PC-3 (cell line): ENCODE measurements around the gene AFF1. TPM values are rescaled to one million over a fixed set of nuclear protein-coding genes. Genes with fewer than 3 reads are reported as not detected.
"Not testable (repeated sequence)": the region's sequence is repeated elsewhere in the genome, so short reads cannot be mapped to it uniquely, and the experiment has no call there.

Experiments used
- ATAC-seq: fragments of 200-7000 bp; cut with Tn5 transposase; 2 replicates; pipeline ENCODE4 v1.9.1; 2020; ENCODE audit warnings: mild to moderate bottlenecking, moderate library complexity
- BruUV-seq: library from RNA; stranded (reverse); fragments of 400-500 nt; replicated peaks from 2 replicates; lab custom pipeline; 2021; lab: Mats Ljungman, UMichigan
- CTCF ChIA-PET: fragments of 300-600 bp; sonication (Branson Sonifier 250); formaldehyde crosslinking; loops from one replicate; lab custom pipeline; 2022; ENCODE audit warnings: antibody characterized with exemption; lab: Charles Lee
- POLR2A ChIA-PET: fragments of 300-600 bp; sonication (Branson Sonifier 250); formaldehyde crosslinking; loops from one replicate; lab custom pipeline; 2022; ENCODE audit warnings: antibody characterized with exemption; ENCODE audit not compliant: unreplicated experiment; lab: Charles Lee
- DNase-seq: peaks from one replicate; pipeline ENCODE4 v3.0.0-alpha.2; 2015
- H2AFZ ChIP-seq: fragments of 300-600 bp; sonication (generic); 2 replicates; pipeline ENCODE4 v1.6.0; 2016; ENCODE audit warnings: antibody characterized with exemption, low read length
- H3F3A ChIP-seq: fragments of 300-600 bp; sonication (generic); one replicate; pipeline ENCODE4 v1.6.0; 2017; ENCODE audit warnings: antibody characterized with exemption, low read length, control low read depth, mild to moderate bottlenecking; ENCODE audit not compliant: unreplicated experiment
- H3K27ac ChIP-seq: fragments of 300-600 bp; sonication (generic); 2 replicates; pipeline ENCODE4 v1.5.1; 2016; ENCODE audit warnings: mild to moderate bottlenecking, low read length
- H3K27me3 ChIP-seq: fragments of 300-600 bp; sonication (generic); 2 replicates; pipeline ENCODE4 v1.6.1; 2016; ENCODE audit warnings: low read length, mixed read lengths
- H3K36me3 ChIP-seq: fragments of 300-600 bp; sonication (generic); 2 replicates; pipeline ENCODE4 v1.6.1; 2016; ENCODE audit warnings: low read depth, mixed run types, low read length, mixed read lengths
- H3K4me1 ChIP-seq: fragments of 300-600 bp; sonication (generic); 2 replicates; pipeline ENCODE4 v1.5.1; 2016; ENCODE audit warnings: low read length; ENCODE audit not compliant: insufficient read depth
- H3K4me2 ChIP-seq: fragments of 300-600 bp; sonication (generic); 2 replicates; pipeline ENCODE4 v1.6.0; 2016; ENCODE audit warnings: low read length
- H3K4me3 ChIP-seq: fragments of 300-600 bp; sonication (generic); 2 replicates; pipeline ENCODE4 v1.5.1; 2016; ENCODE audit warnings: mild to moderate bottlenecking, low read length, mixed read lengths
- H3K79me2 ChIP-seq: fragments of 300-600 bp; sonication (generic); 2 replicates; pipeline ENCODE4 v1.6.1; 2017; ENCODE audit warnings: low read length, mixed read lengths
- H3K9ac ChIP-seq: fragments of 300-600 bp; sonication (generic); 2 replicates; pipeline ENCODE4 v1.6.0; 2016; ENCODE audit warnings: mild to moderate bottlenecking, low read length
- H3K9me2 ChIP-seq: fragments of 300-600 bp; sonication (generic); replicated peaks from 2 replicates; pipeline ENCODE4 v1.6.1; 2016; ENCODE audit warnings: mixed run types, low read length, mixed read lengths
- H3K9me3 ChIP-seq: fragments of 300-600 bp; sonication (generic); 2 replicates; pipeline ENCODE4 v1.6.1; 2016; ENCODE audit warnings: low read length, mixed read lengths
- H4K20me1 ChIP-seq: fragments of 300-600 bp; sonication (generic); 2 replicates; pipeline ENCODE4 v1.6.1; 2016; ENCODE audit warnings: low read length, mixed read lengths
- EZH2 ChIP-seq: fragments of 300-600 bp; sonication (generic); IDR thresholded peaks from one replicate; pipeline ENCODE4 v1.6.1; 2017; ENCODE audit warnings: antibody characterized with exemption, mild to moderate bottlenecking, low read length; ENCODE audit not compliant: unreplicated experiment
- EZH2phosphoT487 ChIP-seq: fragments of 300-600 bp; sonication (generic); IDR thresholded peaks from 2 replicates; pipeline ENCODE4 v1.6.1; 2018; ENCODE audit warnings: mild to moderate bottlenecking, antibody characterized with exemption, low read length, borderline replicate concordance
- intact Hi-C: fragments of 100-400 bp; cut with micrococcal nuclease; formaldehyde crosslinking; loops from 2 replicates; pipeline ENCODE4 v1.9.0; 2023
- total RNA-seq: library from RNA; depleted of rRNA; stranded (reverse); fragments of >200 nt; gene quantifications from 2 replicates; pipeline ENCODE4 v1.2.3, GENCODE V29; 2014
- TF ChIP-seq, protein P1 (sequence below): fragments of 300-600 bp; sonication (generic); conservative IDR thresholded peaks from 2 replicates; pipeline ENCODE4 v1.5.1; 2017; ENCODE audit warnings: antibody characterized with exemption, low read depth, mild to moderate bottlenecking, low read length

AFF1 gene
- total RNA-seq, 1 experiment from 2014 or later: 8.1 TPM

DNA sequence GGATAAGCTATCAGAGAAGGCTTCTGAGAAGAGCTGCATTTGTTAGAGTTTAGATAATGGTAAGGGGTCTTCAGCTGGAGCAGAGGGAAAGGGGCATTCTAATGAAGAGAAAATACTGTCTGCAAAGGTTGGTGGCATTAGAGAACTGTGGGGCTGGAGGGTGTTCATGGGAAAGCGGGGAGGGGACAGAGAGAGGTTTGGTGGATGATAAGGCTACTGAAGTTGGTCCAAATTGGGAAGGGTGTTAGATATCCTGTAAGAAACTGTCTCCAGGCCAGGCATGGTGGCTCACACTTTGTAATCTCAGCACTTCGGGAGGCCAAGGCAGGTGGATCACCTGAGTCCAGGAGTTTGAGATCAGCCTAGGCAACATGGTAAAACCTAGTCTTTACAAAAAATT lies 59.9 kb downstream of the AFF1 start:
- no peak overlapping the region for H2AFZ ChIP-seq
- TF ChIP-seq, protein P1, sequence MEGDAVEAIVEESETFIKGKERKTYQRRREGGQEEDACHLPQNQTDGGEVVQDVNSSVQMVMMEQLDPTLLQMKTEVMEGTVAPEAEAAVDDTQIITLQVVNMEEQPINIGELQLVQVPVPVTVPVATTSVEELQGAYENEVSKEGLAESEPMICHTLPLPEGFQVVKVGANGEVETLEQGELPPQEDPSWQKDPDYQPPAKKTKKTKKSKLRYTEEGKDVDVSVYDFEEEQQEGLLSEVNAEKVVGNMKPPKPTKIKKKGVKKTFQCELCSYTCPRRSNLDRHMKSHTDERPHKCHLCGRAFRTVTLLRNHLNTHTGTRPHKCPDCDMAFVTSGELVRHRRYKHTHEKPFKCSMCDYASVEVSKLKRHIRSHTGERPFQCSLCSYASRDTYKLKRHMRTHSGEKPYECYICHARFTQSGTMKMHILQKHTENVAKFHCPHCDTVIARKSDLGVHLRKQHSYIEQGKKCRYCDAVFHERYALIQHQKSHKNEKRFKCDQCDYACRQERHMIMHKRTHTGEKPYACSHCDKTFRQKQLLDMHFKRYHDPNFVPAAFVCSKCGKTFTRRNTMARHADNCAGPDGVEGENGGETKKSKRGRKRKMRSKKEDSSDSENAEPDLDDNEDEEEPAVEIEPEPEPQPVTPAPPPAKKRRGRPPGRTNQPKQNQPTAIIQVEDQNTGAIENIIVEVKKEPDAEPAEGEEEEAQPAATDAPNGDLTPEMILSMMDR: no peak
- no peak for TF ChIP-seq EZH2
- no peak for TF ChIP-seq EZH2phosphoT487
- H3K9me3 ChIP-seq: no peaks in the 10 kb centered on the region
- no peaks in the 10 kb centered on the region for H3K4me1 ChIP-seq
- no peak overlapping the region for H3K4me2 ChIP-seq
- H3K4me3 ChIP-seq: no peak overlapping the region
- no peaks in the 10 kb centered on the region for H4K20me1 ChIP-seq
- H3K36me3 ChIP-seq: no peaks in the 10 kb centered on the region
- no peak for ATAC-seq
- no peak for DNase-seq
- ChIA-PET CTCF (no interaction called here), POLR2A (no interaction called here)
- H3K9me2 ChIP-seq: no peaks in the 10 kb centered on the region
- intact Hi-C loops: no loop called here
- no TSS peak for BruUV-seq
- no peak overlapping the region for H3K9ac ChIP-seq
- H3K27ac ChIP-seq: no peak overlapping the region
- H3F3A ChIP-seq: no peaks in the 10 kb centered on the region
- no peaks in the 10 kb centered on the region for H3K27me3 ChIP-seq
- H3K79me2 ChIP-seq: no peaks in the 10 kb centered on the region

DNA sequence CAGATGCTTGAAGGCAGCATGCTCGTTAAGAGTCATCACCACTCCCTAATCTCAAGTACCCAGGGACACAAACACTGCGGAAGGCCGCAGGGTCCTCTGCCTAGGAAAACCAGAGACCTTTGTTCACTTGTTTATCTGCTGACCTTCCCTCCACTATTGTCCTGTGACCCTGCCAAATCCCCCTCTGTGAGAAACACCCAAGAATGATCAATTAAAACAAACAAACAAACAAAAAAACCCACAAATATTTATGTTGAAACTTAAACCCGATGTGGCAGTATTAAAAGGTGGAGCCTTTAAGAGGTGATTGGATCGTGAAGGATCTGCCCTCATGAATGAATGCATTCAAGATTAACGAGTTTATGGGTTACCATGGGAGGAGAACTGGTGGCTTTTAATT lies 61.7 kb downstream of the AFF1 start:
- H3K4me2 ChIP-seq, H3K9me3 ChIP-seq, H3K79me2 ChIP-seq, H3K27me3 ChIP-seq, H3K27ac ChIP-seq, H4K20me1 ChIP-seq, intact Hi-C loops, DNase-seq, ATAC-seq, CTCF ChIA-PET, POLR2A ChIA-PET, H2AFZ ChIP-seq, H3K36me3 ChIP-seq, H3K9me2 ChIP-seq, H3F3A ChIP-seq, H3K9ac ChIP-seq, H3K4me1 ChIP-seq, BruUV-seq, H3K4me3 ChIP-seq: not testable (repeated sequence)

DNA sequence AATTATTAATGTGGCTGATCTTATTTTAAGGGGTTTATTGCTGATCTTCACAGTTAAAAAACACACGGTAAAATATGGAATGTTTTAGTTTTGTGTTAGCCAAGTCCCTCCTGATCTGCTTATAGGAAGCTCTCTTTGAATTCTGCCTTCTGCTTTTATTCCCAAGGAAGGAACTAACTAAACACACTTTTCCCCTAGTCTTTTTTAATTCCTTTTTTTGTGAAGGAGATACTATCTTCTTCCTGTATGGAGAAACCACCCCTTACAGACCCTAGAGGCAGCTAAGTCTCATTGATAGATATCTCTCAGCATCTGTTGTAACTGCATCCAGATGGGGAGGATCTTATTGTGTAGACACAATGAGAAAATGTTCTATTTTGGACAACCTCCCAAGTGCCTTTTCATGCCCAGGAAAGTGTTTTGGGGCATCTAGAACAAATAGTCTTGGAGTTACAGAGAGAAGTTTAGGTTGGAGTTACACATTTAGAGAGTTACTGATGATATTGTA lies 64.4 kb downstream of the AFF1 start:
- H3K27ac ChIP-seq: no peak overlapping the region
- CTCF ChIA-PET: no interaction called here
- no peak overlapping the region for H3K9ac ChIP-seq
- H3K27me3 ChIP-seq: no peaks in the 10 kb centered on the region
- no peak overlapping the region for H3K4me2 ChIP-seq
- H3K36me3 ChIP-seq: no peaks in the 10 kb centered on the region
- no peak overlapping the region for H2AFZ ChIP-seq
- no peak overlapping the region for H3K4me3 ChIP-seq
- intact Hi-C loops: no loop called here
- no peaks in the 10 kb centered on the region for H3F3A ChIP-seq
- no peaks in the 10 kb centered on the region for H4K20me1 ChIP-seq
- DNase-seq (no peak), ATAC-seq (no peak)
- BruUV-seq: no TSS peak
- TF ChIP-seq EZH2 (no peak), EZH2phosphoT487 (no peak)
- TF ChIP-seq, protein P1: no peak
- H3K9me3 ChIP-seq: no peaks in the 10 kb centered on the region
- no peaks in the 10 kb centered on the region for H3K9me2 ChIP-seq
- POLR2A ChIA-PET: interaction anchor here (0.9 kb wide), 1 partner anchor 13 kb away, joined by 5 read pairs; no protein-coding TSS in a partner anchor
- H3K79me2 ChIP-seq: no peaks in the 10 kb centered on the region
- H3K4me1 ChIP-seq: no peaks in the 10 kb centered on the region
